Calu3 (cell line): ENCODE data around the gene AK5. TPM values are rescaled to one million over a fixed set of nuclear protein-coding genes. Genes with fewer than 3 reads are reported as not detected.
A peak's percentile ranks its signal among the peaks of the same experiment; 100 is the strongest.

Experiments
- BruUV-seq: library from RNA; stranded (reverse); fragments of 400-500 nt; replicated peaks from 2 replicates; lab custom pipeline; 2021; lab: Mats Ljungman, UMichigan
- CTCF ChIA-PET: fragments of 300-600 bp; sonication (Branson Sonifier 250); formaldehyde crosslinking; loops from one replicate; lab custom pipeline; 2022; ENCODE audit warnings: antibody characterized with exemption; lab: Charles Lee
- DNase-seq: peaks from one replicate; pipeline ENCODE4 v3.0.0; 2022
- H3K27ac Mint-ChIP-seq: one replicate; pipeline ENCODE4 v1.8.0; 2022; ENCODE audit warnings: mixed read lengths; ENCODE audit not compliant: unreplicated experiment
- H3K27me3 Mint-ChIP-seq: one replicate; pipeline ENCODE4 v1.8.0; 2022; ENCODE audit warnings: mixed read lengths; ENCODE audit not compliant: unreplicated experiment
- H3K36me3 Mint-ChIP-seq: one replicate; pipeline ENCODE4 v1.8.0; 2022; ENCODE audit warnings: mild to moderate bottlenecking, moderate library complexity, mixed read lengths; ENCODE audit not compliant: insufficient read depth, unreplicated experiment
- H3K4me1 Mint-ChIP-seq: one replicate; pipeline ENCODE4 v1.8.0; 2022; ENCODE audit warnings: mild to moderate bottlenecking, low read depth, mixed read lengths; ENCODE audit not compliant: unreplicated experiment
- H3K4me3 Mint-ChIP-seq: one replicate; pipeline ENCODE4 v1.8.0; 2022; ENCODE audit warnings: mild to moderate bottlenecking, low read depth, moderate library complexity, mixed read lengths; ENCODE audit not compliant: unreplicated experiment
- H3K9me3 Mint-ChIP-seq: one replicate; pipeline ENCODE4 v1.8.0; 2022; ENCODE audit warnings: low read depth, mixed read lengths; ENCODE audit not compliant: unreplicated experiment
- intact Hi-C: fragments of 100-400 bp; cut with micrococcal nuclease; formaldehyde crosslinking; loops from one replicate; pipeline ENCODE4 v1.10.0; 2022; ENCODE audit not compliant: unreplicated experiment
- total RNA-seq: library from RNA; stranded (reverse); gene quantifications from 2 replicates; pipeline ENCODE4 v1.2.3, GENCODE V29; 2022
- TF ChIP-seq, protein P1 (sequence below): fragments of 200-600 bp; IDR thresholded peaks from one replicate; pipeline ENCODE4 v1.8.0; 2022; ENCODE audit warnings: antibody characterized with exemption; ENCODE audit not compliant: unreplicated experiment

AK5 gene
- total RNA-seq, 1 experiment from 2014 or later = not detected

DNA sequence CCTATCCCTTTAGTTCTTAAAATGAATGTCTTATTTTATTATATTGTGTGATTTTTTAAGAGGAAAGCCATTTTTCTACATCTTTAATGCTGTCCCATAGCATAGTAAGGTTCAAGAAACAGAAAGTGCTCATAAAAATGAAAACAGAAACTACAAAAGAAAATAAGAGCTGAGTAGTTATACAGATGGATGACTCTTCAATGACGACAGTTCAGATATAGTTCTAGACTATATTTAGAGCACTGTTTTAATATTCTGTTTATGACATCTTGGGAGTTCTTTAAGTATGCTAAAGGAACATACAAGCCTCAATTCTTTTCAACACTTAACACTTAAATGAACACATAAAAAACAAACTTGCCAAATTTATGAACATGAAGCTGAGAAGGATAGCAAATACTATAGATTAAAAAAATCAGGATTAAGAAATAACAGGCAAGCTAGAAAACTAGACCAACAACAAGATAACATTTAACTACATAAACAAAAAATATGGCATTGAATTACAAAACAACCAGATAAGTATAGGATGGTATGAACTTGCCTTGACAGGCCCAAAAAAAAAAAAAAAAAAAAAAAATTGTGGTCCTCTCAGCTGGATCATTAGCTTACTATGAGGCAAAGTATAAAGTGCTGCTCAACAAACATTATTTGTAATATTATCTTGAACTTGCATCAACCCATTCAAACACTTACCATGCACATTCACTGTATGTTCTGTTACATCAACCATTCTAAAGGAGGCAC lies 312.7 kb downstream of the AK5 start:
- TF ChIP-seq, protein P1, sequence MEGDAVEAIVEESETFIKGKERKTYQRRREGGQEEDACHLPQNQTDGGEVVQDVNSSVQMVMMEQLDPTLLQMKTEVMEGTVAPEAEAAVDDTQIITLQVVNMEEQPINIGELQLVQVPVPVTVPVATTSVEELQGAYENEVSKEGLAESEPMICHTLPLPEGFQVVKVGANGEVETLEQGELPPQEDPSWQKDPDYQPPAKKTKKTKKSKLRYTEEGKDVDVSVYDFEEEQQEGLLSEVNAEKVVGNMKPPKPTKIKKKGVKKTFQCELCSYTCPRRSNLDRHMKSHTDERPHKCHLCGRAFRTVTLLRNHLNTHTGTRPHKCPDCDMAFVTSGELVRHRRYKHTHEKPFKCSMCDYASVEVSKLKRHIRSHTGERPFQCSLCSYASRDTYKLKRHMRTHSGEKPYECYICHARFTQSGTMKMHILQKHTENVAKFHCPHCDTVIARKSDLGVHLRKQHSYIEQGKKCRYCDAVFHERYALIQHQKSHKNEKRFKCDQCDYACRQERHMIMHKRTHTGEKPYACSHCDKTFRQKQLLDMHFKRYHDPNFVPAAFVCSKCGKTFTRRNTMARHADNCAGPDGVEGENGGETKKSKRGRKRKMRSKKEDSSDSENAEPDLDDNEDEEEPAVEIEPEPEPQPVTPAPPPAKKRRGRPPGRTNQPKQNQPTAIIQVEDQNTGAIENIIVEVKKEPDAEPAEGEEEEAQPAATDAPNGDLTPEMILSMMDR = no peak
- CTCF ChIA-PET = no interaction called here
- no TSS peak for BruUV-seq
- no peak overlapping the region for H3K27ac Mint-ChIP-seq
- no peak overlapping the region for H3K4me3 Mint-ChIP-seq
- H3K4me1 Mint-ChIP-seq = no peaks in the 10 kb centered on the region
- intact Hi-C loops = no loop called here
- H3K36me3 Mint-ChIP-seq = peaks cover 5% of the 10 kb centered on the region
- DNase-seq = no peak
- no peaks in the 10 kb centered on the region for H3K27me3 Mint-ChIP-seq
- no peaks in the 10 kb centered on the region for H3K9me3 Mint-ChIP-seq

DNA sequence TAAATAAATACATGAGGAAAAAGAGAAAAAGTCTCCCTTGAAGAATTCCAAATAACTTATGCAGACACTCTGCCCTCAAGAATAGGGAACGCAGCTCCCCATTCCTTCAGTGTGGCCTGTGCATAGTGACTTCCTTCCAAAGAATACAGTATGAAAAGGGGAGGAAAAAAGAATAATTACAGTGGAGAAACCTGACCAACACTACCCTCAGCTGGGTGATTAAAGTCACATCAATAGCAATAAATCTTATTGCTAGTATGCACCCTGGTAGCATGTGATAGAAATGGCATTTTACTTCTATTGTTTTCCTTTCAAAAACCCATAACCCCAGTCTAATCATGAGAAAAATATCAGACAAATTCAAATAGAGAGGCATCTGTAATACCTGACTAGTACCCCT lies 315.5 kb downstream of the AK5 start:
- Mint-ChIP-seq H3K36me3 (peaks cover 3% of the 10 kb centered on the region), H3K27ac (no peak overlapping the region), H3K9me3 (no peaks in the 10 kb centered on the region), H3K27me3 (no peaks in the 10 kb centered on the region), H3K4me1 (peaks cover 7% of the 10 kb centered on the region), H3K4me3 (no peak overlapping the region)
- TF ChIP-seq, protein P1 = no peak
- no TSS peak for BruUV-seq
- CTCF ChIA-PET = no interaction called here
- intact Hi-C loops = no loop called here
- no peak for DNase-seq

DNA sequence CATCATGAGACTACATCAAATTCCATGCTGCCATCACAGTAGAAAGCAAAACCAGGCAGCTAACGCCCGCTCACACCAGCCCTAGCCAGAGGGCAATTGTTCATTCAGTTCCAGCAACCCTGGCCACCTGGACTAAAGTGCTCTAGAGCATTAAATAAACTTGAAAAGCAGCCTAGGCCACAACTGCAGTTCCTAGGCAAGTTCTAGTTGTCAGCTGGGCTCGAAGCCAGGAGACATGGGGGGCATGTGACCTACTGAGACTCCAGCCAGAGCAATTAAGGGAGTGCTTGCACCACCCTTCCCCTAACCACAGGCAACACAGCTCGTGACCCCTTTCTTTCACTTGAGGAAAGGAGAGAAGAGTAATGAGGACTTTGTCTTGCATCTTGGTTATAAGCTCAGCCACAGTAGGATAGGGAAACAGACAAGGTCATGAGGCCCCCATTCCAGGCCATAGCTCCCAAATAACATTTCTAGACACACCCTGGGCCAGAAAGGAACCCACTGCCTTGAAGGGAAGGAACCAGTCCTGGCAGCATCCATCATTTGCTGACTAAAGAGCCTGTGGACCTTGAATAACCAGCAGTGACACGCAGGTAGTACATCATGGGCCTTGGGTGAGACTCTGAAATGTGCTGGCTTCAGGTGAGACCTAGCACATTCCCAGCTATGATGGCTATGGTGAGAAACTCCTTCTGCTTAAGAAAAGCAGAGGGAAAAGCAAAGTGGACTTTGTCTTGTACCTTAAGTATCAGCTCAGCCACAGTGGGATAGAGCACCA lies 323.6 kb downstream of the AK5 start:
- DNase-seq = peak; percentile 51
- intact Hi-C loops = no loop called here
- H3K36me3 Mint-ChIP-seq = no peaks in the 10 kb centered on the region
- H3K27me3 Mint-ChIP-seq = no peaks in the 10 kb centered on the region
- CTCF ChIA-PET = no interaction called here
- H3K9me3 Mint-ChIP-seq = no peaks in the 10 kb centered on the region
- H3K4me3 Mint-ChIP-seq = no peak overlapping the region
- TF ChIP-seq, protein P1 = no peak
- no TSS peak for BruUV-seq
- peaks cover 27% of the 10 kb centered on the region for H3K4me1 Mint-ChIP-seq
- no peak overlapping the region for H3K27ac Mint-ChIP-seq

DNA sequence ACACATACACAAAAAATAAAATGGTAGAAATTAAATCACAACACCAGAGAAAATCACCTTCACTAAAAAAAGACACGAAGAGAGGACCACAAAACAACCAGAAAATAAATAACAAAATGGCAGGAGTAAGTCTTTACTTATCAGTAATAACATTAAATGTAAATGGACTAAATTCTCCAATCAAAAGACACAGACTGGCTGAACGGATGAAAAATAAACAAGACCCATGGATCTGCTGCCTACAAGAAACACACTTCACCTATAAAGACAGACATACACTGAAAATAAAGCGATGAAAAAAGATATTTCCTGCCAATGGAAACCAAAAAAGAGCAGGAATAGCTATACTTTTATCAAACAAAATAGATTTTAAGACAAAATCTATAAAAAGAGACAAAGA lies 327.1 kb downstream of the AK5 start:
- CTCF ChIA-PET = no interaction called here
- TF ChIP-seq, protein P1 = no peak
- Mint-ChIP-seq H3K9me3 (no peaks in the 10 kb centered on the region), H3K36me3 (peaks cover 9% of the 10 kb centered on the region), H3K4me3 (no peak overlapping the region), H3K27me3 (no peaks in the 10 kb centered on the region), H3K4me1 (peaks cover 25% of the 10 kb centered on the region), H3K27ac (no peak overlapping the region)
- no TSS peak for BruUV-seq
- intact Hi-C loops = no loop called here
- no peak for DNase-seq

Other genes with a start within 250 kb of the AK5 start
- gene PIGK, start 62.6 kb upstream of the AK5 start, total RNA-seq = 37.8 and 41.8 TPM in 2 replicates